HepG2 (cell line): ENCODE results near the gene HTRA2. TPM values are rescaled to one million over a fixed set of nuclear protein-coding genes. Genes with fewer than 3 reads are reported as not detected.

Source experiments
- DNMT1 ChIP-seq: sonication (generic); formaldehyde crosslinking; IDR thresholded peaks from 2 replicates; pipeline ENCODE4 v1.5.1; 2020; ENCODE audit warnings: mild to moderate bottlenecking, missing genetic modification reagents
- HMGXB3 ChIP-seq: sonication (generic); formaldehyde crosslinking; IDR thresholded peaks from 2 replicates; pipeline ENCODE4 v1.4.0; 2020; ENCODE audit warnings: missing genetic modification reagents, borderline replicate concordance
- HOXA3 ChIP-seq: sonication (generic); formaldehyde crosslinking; IDR thresholded peaks from 2 replicates; pipeline ENCODE4 v1.5.0; 2020; ENCODE audit warnings: missing genetic modification reagents
- MAZ ChIP-seq, 2 experiments: sonication (generic) in 1 of 2; formaldehyde crosslinking in 1 of 2; IDR thresholded peaks; 2 replicates each; pipeline versions ENCODE4 v1.5.0 to v1.6.1; 2012 to 2020; ENCODE audit warnings: low read depth in 2 of 2, mild to moderate bottlenecking in 2 of 2, borderline replicate concordance in 1 of 2, improper control_type of control experiment in 1 of 2, low read length in 1 of 2, missing genetic modification reagents in 1 of 2, moderate library complexity in 1 of 2
- NR2C2 ChIP-seq: sonication (generic); formaldehyde crosslinking; IDR thresholded peaks from 2 replicates; pipeline ENCODE4 v1.4.0; 2020; ENCODE audit warnings: missing genetic modification reagents, mild to moderate bottlenecking, moderate library complexity, borderline replicate concordance
- PBX2 ChIP-seq: IDR thresholded peaks from 2 replicates; pipeline ENCODE4 v1.6.1; 2016; ENCODE audit warnings: control low read depth
- PHF21A ChIP-seq: sonication (generic); formaldehyde crosslinking; IDR thresholded peaks from 2 replicates; pipeline ENCODE4 v1.5.0; 2020; ENCODE audit warnings: mild to moderate bottlenecking, missing genetic modification reagents
- POGZ ChIP-seq: sonication (generic); formaldehyde crosslinking; IDR thresholded peaks from 2 replicates; pipeline ENCODE4 v1.4.0; 2020; ENCODE audit warnings: mild to moderate bottlenecking, missing genetic modification reagents
- SP2 ChIP-seq: sonication (generic); formaldehyde crosslinking; IDR thresholded peaks from 2 replicates; pipeline ENCODE4 v1.5.1; 2020; ENCODE audit warnings: mild to moderate bottlenecking, missing genetic modification reagents
- STAT6 ChIP-seq: sonication (generic); formaldehyde crosslinking; IDR thresholded peaks from 2 replicates; pipeline ENCODE4 v1.4.0; 2020; ENCODE audit warnings: missing genetic modification reagents, mild to moderate bottlenecking, borderline replicate concordance
- ZGPAT ChIP-seq: IDR thresholded peaks from 2 replicates; pipeline ENCODE4 v1.6.1; 2016; ENCODE audit warnings: mild to moderate bottlenecking
- ZNF234 ChIP-seq: sonication (generic); formaldehyde crosslinking; conservative IDR thresholded peaks from 2 replicates; pipeline ENCODE4 v1.5.1; 2020; ENCODE audit warnings: mild to moderate bottlenecking, missing genetic modification reagents
- ZNF547 ChIP-seq: sonication (generic); formaldehyde crosslinking; IDR thresholded peaks from 2 replicates; pipeline ENCODE4 v1.5.1; 2020; ENCODE audit warnings: mild to moderate bottlenecking, missing genetic modification reagents
- ZNF7 ChIP-seq: IDR thresholded peaks from 2 replicates; pipeline ENCODE4 v1.6.1; 2016; ENCODE audit warnings: missing biosample characterization, missing genetic modification reagents
- ZNF709 ChIP-seq: sonication (generic); formaldehyde crosslinking; IDR thresholded peaks from 2 replicates; pipeline ENCODE4 v1.5.0; 2020; ENCODE audit warnings: mild to moderate bottlenecking, missing genetic modification reagents
- ZNF740 ChIP-seq: sonication (generic); formaldehyde crosslinking; IDR thresholded peaks from 2 replicates; pipeline ENCODE4 v1.4.0; 2020; ENCODE audit warnings: missing genetic modification reagents
- ZNF770 ChIP-seq: sonication (generic); formaldehyde crosslinking; IDR thresholded peaks from 2 replicates; pipeline ENCODE4 v1.5.0; 2020; ENCODE audit warnings: mild to moderate bottlenecking, missing genetic modification reagents
- ZNF788 ChIP-seq: sonication (generic); formaldehyde crosslinking; IDR thresholded peaks from 2 replicates; pipeline ENCODE4 v1.5.0; 2020; ENCODE audit warnings: mild to moderate bottlenecking, missing genetic modification reagents, borderline replicate concordance
- polyA plus RNA-seq, 8 experiments: library from polyadenylated mRNA; depleted of rRNA in 3 of 8; stranded (reverse) in 7 of 8; unstranded in 1 of 8; fragments of >200 nt; fragmentation: Illumina TruSeq in 4 of 8; extraction: Trizol in 4 of 8; gene quantifications; 2 replicates each; pipeline versions ENCODE4 v1.2.1 to v1.2.3, GENCODE V29; 2011 to 2016; ENCODE audit warnings: low read depth in 4 of 8, missing spikeins in 1 of 8, mixed read lengths in 1 of 8; ENCODE audit not compliant: insufficient read depth in 1 of 8
- total RNA-seq, 5 experiments: library from RNA; depleted of rRNA; stranded (reverse); fragments of >200 nt; fragmentation: Illumina TruSeq; extraction: Trizol; gene quantifications; 2 replicates each; pipeline ENCODE4 v1.2.3, GENCODE V29; 2016; ENCODE audit warnings: low read depth in 1 of 5

The HTRA2 gene
- total and polyA plus RNA-seq, 2 of the 13 experiments (the other 11 are each of a cell fraction or from before 2014, with no cell fraction given): 47.7 to 50.3 TPM

- TF ChIP-seq DNMT1 (no peak), ZNF547 (CRISPR knock-in tag) (no peak), ZNF7 (CRISPR knock-in tag) (no peak), POGZ (CRISPR knock-in tag) (no peak), ZGPAT (CRISPR knock-in tag) (0 out of 2 replicates have a peak, but pooled peaks have one; percentile 18), SP2 (CRISPR knock-in tag) (no peak), MAZ (IDR thresholded peaks at IDR 0.05; ENCODE audit: borderline replicate concordance, low read depth, low read length) (no peak), MAZ (CRISPR knock-in tag; IDR thresholded peaks at IDR 0.05; ENCODE audit: low read depth) (no peak), HOXA3 (CRISPR knock-in tag) (peak; percentile 66), HMGXB3 (CRISPR knock-in tag) (no peak), ZNF709 (no peak), ZNF788 (CRISPR knock-in tag) (no peak), STAT6 (CRISPR knock-in tag) (no peak), ZNF740 (CRISPR knock-in tag) (no peak), PHF21A (no peak), PBX2 (CRISPR knock-in tag) (no peak), ZNF234 (CRISPR knock-in tag) (no peak), ZNF770 (CRISPR knock-in tag) (0 out of 2 replicates have a peak, but pooled peaks have one; percentile 21), NR2C2 (CRISPR knock-in tag) (peak; percentile 65; the same call in 1 of the 2 replicates)
These were observed 43.6 kb upstream of the HTRA2 start (continued) for GRCh38 chr2:74486141-74486540.
